Cardiac muscle cell (in vitro differentiated cells and primary cell): ENCODE data around the gene GNAL. TPM values are rescaled to one million over a fixed set of nuclear protein-coding genes. Genes with fewer than 3 reads are reported as not detected.

Experiments used
- DNase-seq, 2 donors: peaks; one replicate each; pipeline versions ENCODE4 v3.0.0 to v3.0.0-alpha.2; 2010 to 2017; ENCODE audit warnings: low read depth in 1 of 2, low spot score in 1 of 2
- H3K27ac ChIP-seq: fragments of 200-600 bp; sonication (generic); 2 replicates; pipeline ENCODE4 v1.5.1; 2016
- H3K27me3 ChIP-seq: fragments of 200-600 bp; sonication (generic); 2 replicates; pipeline ENCODE4 v1.6.0; 2016; ENCODE audit warnings: control low read depth
- H3K36me3 ChIP-seq: fragments of 200-600 bp; sonication (generic); 2 replicates; pipeline ENCODE4 v1.5.1; 2016; ENCODE audit warnings: control low read depth
- H3K4me1 ChIP-seq: fragments of 200-600 bp; sonication (generic); 2 replicates; pipeline ENCODE4 v1.8.1; 2017; ENCODE audit warnings: low read depth, mild to moderate bottlenecking, mixed run types
- H3K4me3 ChIP-seq: fragments of 200-600 bp; sonication (generic); 2 replicates; pipeline ENCODE4 v1.5.1; 2016; ENCODE audit warnings: mild to moderate bottlenecking
- H3K9me3 ChIP-seq: fragments of 200-600 bp; sonication (generic); 2 replicates; pipeline ENCODE4 v1.5.1; 2017; ENCODE audit warnings: low read depth, mild to moderate bottlenecking, control low read depth
- CTCF ChIP-seq: IDR thresholded peaks from 2 replicates; pipeline ENCODE4 v1.5.1; 2012; ENCODE audit warnings: low read depth, mild to moderate bottlenecking, low read length
- polyA plus RNA-seq: library from polyadenylated mRNA; unstranded; fragments of >200 nt; fragmentation: Nextera tagmentation; extraction: Ambion mirVana; gene quantifications from 2 replicates; pipeline ENCODE4 v1.2.1, GENCODE V29; 2016
- total RNA-seq: library from RNA; depleted of rRNA; stranded (reverse); fragments of >200 nt; gene quantifications from 2 replicates; pipeline ENCODE4 v1.2.3, GENCODE V29; 2016

Gene GNAL
- total and polyA plus RNA-seq, 2 experiments from 2014 or later: 10.4 to 10.6 TPM

GRCh38 chr18:11673560-11673959, 15.5 kb upstream of the GNAL start:
- no peaks in the 10 kb centered on the region for H3K27me3 ChIP-seq
- H3K36me3 ChIP-seq: no peaks in the 10 kb centered on the region
- H3K4me1 ChIP-seq: peaks cover 7% of the 10 kb centered on the region
- H3K4me3 ChIP-seq: no peak overlapping the region
- TF ChIP-seq CTCF: no peak
- no peaks in the 10 kb centered on the region for H3K9me3 ChIP-seq
- no peak for DNase-seq
- no peak overlapping the region for H3K27ac ChIP-seq

GRCh38 chr18:11674119-11674518, 14.9 kb upstream of the GNAL start:
- no peak overlapping the region for H3K27ac ChIP-seq
- no peaks in the 10 kb centered on the region for H3K27me3 ChIP-seq
- DNase-seq: no peak
- H3K4me3 ChIP-seq: no peak overlapping the region
- H3K4me1 ChIP-seq: peaks cover 2% of the 10 kb centered on the region
- no peak for TF ChIP-seq CTCF
- H3K36me3 ChIP-seq: no peaks in the 10 kb centered on the region
- no peaks in the 10 kb centered on the region for H3K9me3 ChIP-seq

- DNase-seq: no peak
- H3K36me3 ChIP-seq: no peaks in the 10 kb centered on the region
- H3K4me3 ChIP-seq: no peak overlapping the region
- no peaks in the 10 kb centered on the region for H3K4me1 ChIP-seq
- no peaks in the 10 kb centered on the region for H3K27me3 ChIP-seq
- H3K9me3 ChIP-seq: no peaks in the 10 kb centered on the region
- no peak for TF ChIP-seq CTCF
- H3K27ac ChIP-seq: no peak overlapping the region
Observed at GRCh38 chr18:11676386-11676785, 12.7 kb upstream of the GNAL start.

- no peak for TF ChIP-seq CTCF
- Histone ChIP-seq H3K27me3 (no peaks in the 10 kb centered on the region), H3K27ac (no peak overlapping the region), H3K4me3 (no peak overlapping the region), H3K36me3 (no peaks in the 10 kb centered on the region), H3K9me3 (no peaks in the 10 kb centered on the region), H3K4me1 (no peaks in the 10 kb centered on the region)
- DNase-seq: peak in 1 of 2 donors; percentile 29
Observed at GRCh38 chr18:11676867-11677266, 12.2 kb upstream of the GNAL start.

- TF ChIP-seq CTCF: no peak
- Histone ChIP-seq H3K4me3 (no peak overlapping the region), H3K36me3 (no peaks in the 10 kb centered on the region), H3K27me3 (no peaks in the 10 kb centered on the region), H3K27ac (no peak overlapping the region), H3K4me1 (no peaks in the 10 kb centered on the region), H3K9me3 (no peaks in the 10 kb centered on the region)
- no peak for DNase-seq
Observed at GRCh38 chr18:11678211-11678610, 10.9 kb upstream of the GNAL start.
